ENCODE data around the gene RNF144A. TPM values are rescaled to one million over a fixed set of nuclear protein-coding genes. Genes with fewer than 3 reads are reported as not detected.

Gene RNF144A
- total RNA-seq, 1 experiment from 2014 or later: 10.6 TPM

GRCh38 chr2:6878549-6878948, 38.7 kb upstream of the RNF144A start:
- no peak overlapping the region for H2BK12ac ChIP-seq (ENCODE audit: insufficient read length, low read depth, low read length)
- no CpG with 5 or more reads among the region's 4 CpGs for WGBS (ENCODE audit: extremely low coverage, insufficient read length, low lambda C conversion rate)
- H3K23ac ChIP-seq (ENCODE audit: insufficient read length, low read depth, low read length): no peak overlapping the region
- H3K9ac ChIP-seq (ENCODE audit: extremely low read depth, insufficient read length, low read length): no peak overlapping the region
- no peak overlapping the region for H2AFZ ChIP-seq (ENCODE audit: low read length)
- Mint-ChIP-seq H3K27me3 (ENCODE audit: low read depth) (peaks cover 8% of the 10 kb centered on the region), H3K4me1 (no peaks in the 10 kb centered on the region), H3K36me3 (ENCODE audit: insufficient read depth in 1 of 3, low read depth in 3 of 3) (peaks cover 5 to 21% (median 5%) of the 10 kb centered on the region in 3 experiments; a peak in 6 of 7 replicates), H3K27ac (no peak overlapping the region), H3K4me3 (no peak overlapping the region), H3K9me3 (peaks cover 24 to 29% of the 10 kb centered on the region in 2 experiments)
- no peaks in the 10 kb centered on the region for H3K27me3 ChIP-seq (ENCODE audit: insufficient read depth, low read length)
- no peak overlapping the region for H3K14ac ChIP-seq (ENCODE audit: insufficient read depth, low read length)
- H3K79me1 ChIP-seq (ENCODE audit: insufficient read depth, low read depth, low read length, poor library complexity, severe bottlenecking): no peaks in the 10 kb centered on the region
- TF ChIP-seq CTCF (conservative IDR thresholded peaks at IDR 0.05): no peak
- H3K4me2 ChIP-seq (ENCODE audit: insufficient read depth, insufficient read length, low read length): no peak overlapping the region
- H4K8ac ChIP-seq (replicated peaks; ENCODE audit: insufficient read length, low read depth, low read length): no peak overlapping the region
- peaks cover 8% of the 10 kb centered on the region for H3K9me3 ChIP-seq (ENCODE audit: control insufficient read depth, low read depth, low read length)
- no peak overlapping the region for H3K18ac ChIP-seq (ENCODE audit: insufficient read length, low read depth, low read length)
- no peaks in the 10 kb centered on the region for H3K4me1 ChIP-seq (ENCODE audit: insufficient read depth, low read length)
- no peak overlapping the region for H4K91ac ChIP-seq (ENCODE audit: insufficient read length, low read depth, low read length)
- no peak overlapping the region for H2BK5ac ChIP-seq (ENCODE audit: insufficient read length, low read length)
- H2BK120ac ChIP-seq (ENCODE audit: low read depth, low read length, poor library complexity, severe bottlenecking): no peak overlapping the region
- H3T11ph ChIP-seq (ENCODE audit: low read length): no peak overlapping the region
- no peak overlapping the region for H3K4ac ChIP-seq (ENCODE audit: low read depth, low read length)
- no peaks in the 10 kb centered on the region for H3K23me2 ChIP-seq (ENCODE audit: insufficient read length, low read depth, low read length, poor library complexity, severe bottlenecking)
- no peak overlapping the region for H3K56ac ChIP-seq (ENCODE audit: insufficient read length, low read depth, low read length)
- no peak overlapping the region for H2BK20ac ChIP-seq (ENCODE audit: low read depth, low read length, poor library complexity, severe bottlenecking)
- no peaks in the 10 kb centered on the region for H3K79me2 ChIP-seq (ENCODE audit: insufficient read depth, low read length)
- H4K20me1 ChIP-seq (ENCODE audit: control insufficient read depth, insufficient read depth, insufficient read length): no peaks in the 10 kb centered on the region
- H2BK15ac ChIP-seq (ENCODE audit: low read depth, low read length): no peak overlapping the region
- no peak overlapping the region for H2AK5ac ChIP-seq (ENCODE audit: insufficient read length, low read length)
- no peak for DNase-seq
- no peak overlapping the region for H3K27ac ChIP-seq (ENCODE audit: insufficient read length, low read depth, low read length)
- no peak overlapping the region for H4K5ac ChIP-seq (ENCODE audit: insufficient read length, low read depth, low read length)

Measured in H9 (cell line).